DOHH2 (cell line): ENCODE data around the gene SLC38A3.

Experiments used
- CTCF ChIP-seq: fragments of 200-600 bp; sonication (generic); IDR thresholded peaks from one replicate; pipeline ENCODE4 v1.5.1; 2014; ENCODE audit warnings: antibody characterized with exemption, mild to moderate bottlenecking, low read depth, low read length; ENCODE audit not compliant: poor library complexity, severe bottlenecking
- EZH2phosphoT487 ChIP-seq: fragments of 200-600 bp; sonication (generic); IDR thresholded peaks from 2 replicates; pipeline ENCODE4 v1.6.1; 2017; ENCODE audit warnings: borderline replicate concordance, mild to moderate bottlenecking, antibody characterized with exemption, low read length, moderate library complexity, mixed read lengths

- TF ChIP-seq CTCF = no peak
- TF ChIP-seq EZH2phosphoT487 = no peak
Observed at GRCh38 chr3:50210176-50210509, 5.1 kb downstream of the SLC38A3 start.
